Psoas muscle (tissue), 8 donors: ENCODE data around the gene VWA3B. TPM values are rescaled to one million over a fixed set of nuclear protein-coding genes. Genes with fewer than 3 reads are reported as not detected.

ENCODE experiments used
- ATAC-seq, 4 donors: fragments of 200-7000 bp; cut with Tn5 transposase; one replicate each; pipeline ENCODE4 v1.9.1; 2020; ENCODE audit warnings: moderate library complexity in 3 of 4, mild to moderate bottlenecking in 2 of 4
- DNase-seq, 2 donors: peaks; one replicate each; pipeline ENCODE4 v3.0.0-alpha.2; 2020
- H3K27ac ChIP-seq: fragments of 200-600 bp; one replicate; pipeline ENCODE4 v1.8.0; 2022
- H3K27me3 ChIP-seq, 3 donors: fragments of 200-600 bp in 1 of 3; one replicate each; pipeline versions ENCODE4 v1.6.1 to v1.8.0; 2013 to 2022; ENCODE audit warnings: low read length in 2 of 3, mild to moderate bottlenecking in 2 of 3, moderate library complexity in 1 of 3; ENCODE audit not compliant: insufficient read depth in 3 of 3
- H3K36me3 ChIP-seq, 2 donors: fragments of 200-600 bp in 1 of 2; one replicate each; pipeline versions ENCODE4 v1.6.1 to v1.8.0; 2013 to 2022; ENCODE audit warnings: low read depth in 1 of 2, mild to moderate bottlenecking in 1 of 2, moderate library complexity in 1 of 2; ENCODE audit not compliant: insufficient read depth in 1 of 2
- H3K4me1 ChIP-seq: fragments of 200-600 bp; one replicate; pipeline ENCODE4 v1.8.0; 2022
- H3K4me3 ChIP-seq: fragments of 200-600 bp; one replicate; pipeline ENCODE4 v1.8.0; 2022; ENCODE audit warnings: mild to moderate bottlenecking
- H3K9me3 ChIP-seq: fragments of 200-600 bp; one replicate; pipeline ENCODE4 v1.8.0; 2022
- WGBS, 3 donors: extraction: QIAGEN DNeasy Blood & Tissue Kit; methylation state at CpG; one replicate each; pipeline versions ENCODE4 v1.1.6 to v1.1.7; 2013; 5-methylcytosine and 5-hydroxymethylcytosine counted together
- intact Hi-C, 2 donors: fragments of 100-400 bp; cut with DNase I; formaldehyde crosslinking; loops; one replicate each; pipeline versions ENCODE4 v1.11.0 to v1.14.2; 2022
- polyA plus RNA-seq, 3 donors: library from polyadenylated mRNA; stranded (reverse); fragments of 200-250 nt; gene quantifications; one replicate each; pipeline ENCODE4 v1.2.3, GENCODE V29; 2013
- total RNA-seq, 4 donors: library from RNA; stranded (reverse); fragmentation: NEBNext Ultra II Directional in 2 of 4; extraction: Animal tissue kit (Norgen Biotek cat#: 25700) in 2 of 4; gene quantifications; one replicate each; pipeline versions ENCODE4 v1.2.1 to v1.2.4, GENCODE V29; 2021 to 2023
- TF ChIP-seq, protein P1 (sequence below): fragments of 200-600 bp; IDR thresholded peaks from one replicate; pipeline ENCODE4 v1.8.0; 2022; ENCODE audit warnings: antibody characterized with exemption
- donor health status: healthy with polysubstance abuse.
- donor health status: DM: no; HTN: no; CAD: no; lungs with moderate emphysema.
- donor health status: Bipolar disorder and iron deficiency.
- donor health status: healthy.
- donor health status: DM: yes; HTN: yes; CAD: no.
- donor health status: DM: no; HTN: no; CAD: no.
- donor health status: DM: no; HTN: no; CAD: no.
- donor health status: DM: yes; HTN: yes; CAD: no.

The VWA3B gene
- total and polyA plus RNA-seq, 7 donors, result 0.01 to 0.24 (median 0.21) TPM; not detected in 3

DNA sequence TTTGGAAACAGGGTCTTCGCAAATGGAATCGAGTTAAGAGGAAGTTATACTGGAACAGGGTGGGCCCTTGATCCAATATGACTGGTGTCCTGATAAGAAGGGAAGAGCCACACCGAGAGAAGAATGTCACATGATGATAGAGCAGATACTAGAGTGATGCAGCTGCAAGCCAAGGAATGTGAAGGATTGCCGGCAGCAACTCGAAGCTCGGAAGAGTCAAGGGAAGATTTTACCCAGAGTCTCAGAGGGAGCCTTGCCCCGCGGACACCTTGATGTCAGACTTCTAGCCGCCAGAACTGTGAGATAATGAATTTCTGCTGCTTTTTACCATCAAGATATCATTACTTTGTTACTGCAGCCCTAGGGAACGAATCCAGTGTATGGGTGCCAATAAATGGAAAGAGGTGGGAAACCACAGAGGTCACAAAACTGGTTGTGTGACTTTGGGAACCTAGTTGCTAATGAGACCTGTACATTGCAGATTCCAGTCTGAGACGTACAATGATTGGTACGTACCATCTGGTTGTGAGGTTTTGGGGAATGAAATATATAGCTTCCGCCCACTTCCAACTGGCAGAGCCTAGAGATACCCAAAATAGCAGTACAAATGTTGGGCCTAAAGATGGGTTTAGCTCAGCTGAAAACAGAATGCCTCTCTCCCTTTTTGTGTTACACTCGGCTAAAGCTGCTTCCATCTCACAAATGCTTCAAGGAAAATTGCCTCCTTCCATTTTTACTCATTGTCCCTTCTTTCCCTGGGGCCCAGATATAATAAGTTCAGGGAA, 28.6 kb upstream of the VWA3B start:
- Histone ChIP-seq H3K36me3 (no peaks in the 10 kb centered on the region), H3K27me3 (no peaks in the 10 kb centered on the region), H3K4me1 (no peaks in the 10 kb centered on the region), H3K9me3 (no peaks in the 10 kb centered on the region), H3K4me3 (no peak overlapping the region), H3K27ac (no peak overlapping the region)
- no peak for ATAC-seq
- 88 to 92% (median 91%) methylated on average over 14 of the region's 14 CpGs for WGBS, 3 donors
- DNase-seq, result no peak
- intact Hi-C loops, result no loop called here
- TF ChIP-seq, protein P1, sequence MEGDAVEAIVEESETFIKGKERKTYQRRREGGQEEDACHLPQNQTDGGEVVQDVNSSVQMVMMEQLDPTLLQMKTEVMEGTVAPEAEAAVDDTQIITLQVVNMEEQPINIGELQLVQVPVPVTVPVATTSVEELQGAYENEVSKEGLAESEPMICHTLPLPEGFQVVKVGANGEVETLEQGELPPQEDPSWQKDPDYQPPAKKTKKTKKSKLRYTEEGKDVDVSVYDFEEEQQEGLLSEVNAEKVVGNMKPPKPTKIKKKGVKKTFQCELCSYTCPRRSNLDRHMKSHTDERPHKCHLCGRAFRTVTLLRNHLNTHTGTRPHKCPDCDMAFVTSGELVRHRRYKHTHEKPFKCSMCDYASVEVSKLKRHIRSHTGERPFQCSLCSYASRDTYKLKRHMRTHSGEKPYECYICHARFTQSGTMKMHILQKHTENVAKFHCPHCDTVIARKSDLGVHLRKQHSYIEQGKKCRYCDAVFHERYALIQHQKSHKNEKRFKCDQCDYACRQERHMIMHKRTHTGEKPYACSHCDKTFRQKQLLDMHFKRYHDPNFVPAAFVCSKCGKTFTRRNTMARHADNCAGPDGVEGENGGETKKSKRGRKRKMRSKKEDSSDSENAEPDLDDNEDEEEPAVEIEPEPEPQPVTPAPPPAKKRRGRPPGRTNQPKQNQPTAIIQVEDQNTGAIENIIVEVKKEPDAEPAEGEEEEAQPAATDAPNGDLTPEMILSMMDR, result no peak

DNA sequence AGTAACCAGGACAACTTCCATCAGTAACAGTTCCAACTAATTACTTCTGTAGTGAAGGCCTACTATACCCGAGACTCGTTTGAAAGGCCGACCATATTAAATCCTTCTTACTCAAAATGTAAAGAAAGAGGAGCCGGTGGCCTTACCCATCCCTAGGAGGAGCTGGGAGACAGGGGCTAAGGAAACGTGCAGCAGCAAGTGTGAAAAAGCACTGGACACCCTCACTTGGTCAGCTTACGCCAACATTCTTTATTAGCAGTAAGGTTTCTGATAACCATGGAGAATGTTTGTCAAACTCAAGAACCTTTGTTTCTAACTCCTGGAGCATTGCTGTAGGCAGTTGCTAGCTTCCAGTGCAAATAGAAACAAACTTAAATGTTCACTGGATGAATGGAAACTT, 26.7 kb upstream of the VWA3B start:
- Histone ChIP-seq H3K4me1 (no peaks in the 10 kb centered on the region), H3K36me3 (no peaks in the 10 kb centered on the region), H3K27me3 (no peaks in the 10 kb centered on the region), H3K4me3 (no peak overlapping the region), H3K9me3 (no peaks in the 10 kb centered on the region), H3K27ac (no peak overlapping the region)
- 90 to 93% (median 91%) methylated on average over 6 of the region's 6 CpGs for WGBS, 3 donors
- intact Hi-C loops, result loop anchor here in 1 of 2 donors (5.0 kb wide), 1 partner anchor 413 kb away; the partner anchor contains the start of gene COX5B
- ATAC-seq (no peak), DNase-seq (no peak)
- TF ChIP-seq, protein P1, result no peak

DNA sequence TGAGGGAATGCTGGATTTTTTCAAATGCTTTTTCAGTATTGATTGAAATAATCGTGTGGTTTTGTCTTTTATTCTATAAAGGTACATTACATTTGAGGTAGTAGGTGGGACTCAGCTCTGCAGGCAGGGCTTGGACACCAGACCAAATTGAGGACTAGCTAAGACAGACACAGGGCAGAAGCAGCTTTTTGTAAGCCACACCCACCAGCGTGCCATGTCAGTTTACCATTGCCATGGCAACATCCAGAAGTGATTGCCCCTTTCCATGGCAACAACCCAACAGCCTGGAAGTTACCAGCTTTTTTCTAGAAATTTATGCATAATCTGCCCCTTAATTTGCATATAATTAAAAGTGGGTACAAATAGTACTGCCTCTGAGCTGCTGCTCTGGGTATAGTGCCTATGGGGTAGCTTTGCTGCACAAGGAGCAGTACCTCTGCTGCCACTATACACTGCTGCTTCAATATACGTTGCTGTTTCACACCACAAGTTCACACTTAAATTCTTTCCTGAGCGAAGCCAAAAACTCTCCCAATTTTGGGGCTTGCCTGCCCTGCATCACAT, 23.6 kb upstream of the VWA3B start:
- WGBS, 3 donors, result 69 to 80% (median 76%) methylated on average over 4 of the region's 4 CpGs
- TF ChIP-seq, protein P1, result no peak
- Histone ChIP-seq H3K4me1 (no peaks in the 10 kb centered on the region), H3K27me3 (no peaks in the 10 kb centered on the region), H3K36me3 (no peaks in the 10 kb centered on the region), H3K27ac (no peak overlapping the region), H3K9me3 (no peaks in the 10 kb centered on the region), H3K4me3 (no peak overlapping the region)
- intact Hi-C loops, result loop anchor here in 1 of 2 donors (5.0 kb wide), 1 partner anchor 416 kb away; the partner anchor contains the start of gene COX5B
- DNase-seq (no peak), ATAC-seq (no peak)

DNA sequence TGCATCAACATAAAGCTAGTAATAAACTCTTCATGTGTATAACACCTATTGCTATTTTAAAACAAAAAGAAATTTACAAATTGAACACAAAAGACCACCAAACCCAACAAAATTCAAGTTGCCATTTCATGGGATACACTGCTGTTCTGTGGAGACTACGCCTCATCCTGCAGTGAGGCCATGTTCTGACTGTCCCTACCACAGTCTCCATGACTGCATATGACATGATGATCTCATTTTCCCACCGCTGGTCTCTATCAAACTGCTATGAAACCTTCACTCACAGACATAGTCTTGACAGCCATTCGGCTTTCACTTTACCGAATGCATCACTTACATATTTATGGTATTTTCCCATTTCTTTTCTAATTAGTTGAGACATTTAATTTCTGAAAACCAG, 21.2 kb upstream of the VWA3B start:
- Histone ChIP-seq H3K4me3 (no peak overlapping the region), H3K27ac (no peak overlapping the region), H3K9me3 (no peaks in the 10 kb centered on the region), H3K36me3 (no peaks in the 10 kb centered on the region), H3K4me1 (no peaks in the 10 kb centered on the region), H3K27me3 (no peaks in the 10 kb centered on the region)
- DNase-seq (no peak), ATAC-seq (no peak)
- WGBS, 3 donors, result 95 to 97% (median 96%) methylated on average over 4 of the region's 4 CpGs
- intact Hi-C loops, result no loop called here
- TF ChIP-seq, protein P1, result no peak
